GM21619 (cell line): ENCODE results near the gene DES.
A peak's percentile ranks its signal among the peaks of the same experiment; 100 is the strongest.
"Not testable (repeated sequence)": the region's sequence is repeated elsewhere in the genome, so short reads cannot be mapped to it uniquely, and the experiment has no call there.

Experiments
- ATAC-seq: cut with Tn5 transposase; IDR thresholded peaks from one replicate; pipeline ENCODE4 v1.9.1; 2021; ENCODE audit not compliant: unreplicated experiment

Gene DES

DNA sequence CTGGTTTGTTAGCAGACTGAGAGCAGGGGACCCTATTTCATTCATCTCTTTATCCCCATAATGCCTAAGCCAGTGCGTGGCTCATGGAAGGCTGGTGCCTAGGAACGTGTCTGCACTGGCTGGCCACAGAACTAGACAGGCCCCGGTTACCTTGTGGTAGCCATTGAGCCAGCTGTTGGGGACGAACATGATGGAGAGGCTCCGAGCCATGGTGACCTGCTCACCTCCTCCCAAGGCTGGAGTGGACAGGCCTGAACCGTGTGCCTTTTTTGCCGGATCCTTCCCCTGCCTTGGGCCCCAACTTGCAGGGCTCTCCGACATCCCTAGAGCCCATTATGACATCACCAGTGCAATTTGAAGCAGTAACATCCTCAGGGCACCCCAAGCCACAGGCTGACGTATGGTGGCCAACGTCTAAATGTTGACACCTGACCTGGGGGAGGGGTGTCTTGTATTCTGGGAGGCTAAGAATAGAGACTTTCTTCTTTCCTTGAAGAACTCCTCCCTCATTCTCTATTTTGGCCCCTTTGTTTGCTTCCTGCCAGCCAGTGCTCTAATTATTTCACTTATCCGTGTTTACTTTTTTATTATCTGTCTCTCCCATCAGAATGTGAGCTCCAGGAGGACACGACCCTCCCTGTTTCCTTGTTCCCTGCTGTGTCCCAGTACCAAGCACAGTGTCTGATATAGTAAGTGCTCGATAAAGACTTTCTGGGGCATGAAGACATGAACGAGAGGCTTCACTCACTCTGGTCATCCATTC, 18.3 kb upstream of the DES start:
- ATAC-seq = no peak

DNA sequence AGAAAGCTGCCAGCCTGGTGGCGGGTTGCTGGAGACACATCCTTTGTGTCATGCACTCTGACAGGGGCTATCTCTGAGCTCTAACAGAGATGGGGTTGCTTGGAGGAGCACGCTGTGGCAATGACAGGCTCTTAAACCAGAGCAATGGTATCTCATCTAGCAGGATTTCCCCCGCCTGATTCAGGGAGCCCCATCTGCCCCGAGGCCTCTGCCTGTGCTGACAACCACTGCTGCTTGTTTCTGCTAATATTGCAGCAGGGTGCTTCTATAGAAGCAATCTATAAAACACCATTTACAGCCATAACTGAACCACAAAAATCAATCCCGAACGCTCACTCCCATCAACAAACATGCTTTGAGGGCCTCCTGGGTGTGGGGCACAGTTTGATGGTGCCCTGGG, 17.6 kb upstream of the DES start:
- ATAC-seq = no peak

DNA sequence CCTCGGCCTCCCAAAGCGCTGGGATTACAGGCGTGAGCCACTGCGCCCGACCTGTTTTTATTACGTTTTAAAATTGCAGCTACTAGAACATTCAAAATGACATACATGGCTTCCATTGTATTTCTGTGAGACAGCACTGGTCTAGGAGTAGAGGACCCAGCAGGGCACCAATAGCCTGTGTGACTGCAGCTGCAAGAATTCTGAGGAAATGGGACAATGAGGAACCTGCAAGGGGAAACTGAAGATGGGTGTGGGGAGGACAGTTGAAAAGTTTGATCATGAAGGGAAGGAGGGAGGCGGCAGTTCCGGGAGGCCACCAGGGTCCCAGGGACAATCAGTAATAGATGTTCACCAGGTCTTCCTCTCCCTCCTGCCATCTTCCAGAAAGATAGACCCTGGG, 16.6 kb upstream of the DES start:
- ATAC-seq = no peak

DNA sequence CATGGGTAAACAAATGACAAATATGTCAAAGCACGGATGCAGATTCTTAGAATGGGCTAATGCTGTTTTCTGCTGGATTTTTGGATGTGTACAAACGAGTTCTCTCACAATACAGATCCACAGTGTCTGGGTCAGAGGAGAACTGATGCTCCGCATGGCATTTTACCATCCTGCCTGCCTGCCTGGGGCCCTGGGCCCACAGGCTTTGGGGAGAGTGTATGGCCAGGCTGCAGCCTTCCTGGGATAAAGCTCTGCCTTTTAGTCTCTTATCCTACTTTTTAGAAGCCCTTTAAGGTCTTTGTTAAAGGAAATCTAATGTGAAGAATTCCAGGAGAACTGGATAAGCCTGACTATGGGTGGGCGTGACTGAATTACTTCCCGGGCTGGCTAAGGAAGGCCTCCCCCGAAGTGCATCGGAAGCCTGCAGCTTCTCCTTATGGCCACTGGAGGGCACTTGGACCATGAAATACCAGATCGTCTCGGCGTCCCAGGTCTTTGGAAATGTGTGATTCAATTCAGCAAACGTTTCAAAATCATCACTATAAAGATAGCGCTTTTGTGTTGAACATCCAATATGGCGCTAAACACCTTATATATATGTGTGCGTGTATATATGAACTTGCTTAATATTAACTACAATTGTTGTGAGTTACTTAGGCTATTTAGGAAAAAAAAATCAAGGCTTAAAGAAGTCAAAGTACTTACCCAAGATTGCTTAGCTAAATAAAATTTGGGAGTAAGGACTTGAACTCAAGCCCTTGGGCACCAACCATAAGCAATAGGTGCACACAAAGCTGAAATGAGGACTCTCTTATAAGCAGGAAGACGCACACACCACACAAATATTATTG, 15.3 kb upstream of the DES start:
- ATAC-seq = peak; percentile 79

DNA sequence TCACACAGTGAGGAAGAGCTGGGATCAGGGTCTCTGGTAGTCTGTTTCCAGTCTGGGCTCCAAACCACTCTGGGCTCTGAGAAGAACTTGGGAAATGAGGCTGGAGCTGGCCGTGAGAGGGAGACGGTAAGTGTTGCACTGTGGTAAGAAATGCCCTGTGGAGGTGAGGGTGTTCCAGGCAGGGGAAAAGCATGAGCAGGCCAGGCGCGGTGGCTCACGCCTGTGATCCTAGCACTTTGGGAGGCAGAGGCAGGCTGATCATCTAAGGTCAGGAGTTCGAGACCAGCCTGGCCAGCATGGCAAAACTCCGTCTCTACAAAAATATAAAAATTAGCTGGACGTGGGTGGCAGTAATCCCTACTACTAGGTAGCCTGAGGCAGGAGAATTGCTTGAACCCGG, 14.3 kb upstream of the DES start:
- ATAC-seq = no peak

DNA sequence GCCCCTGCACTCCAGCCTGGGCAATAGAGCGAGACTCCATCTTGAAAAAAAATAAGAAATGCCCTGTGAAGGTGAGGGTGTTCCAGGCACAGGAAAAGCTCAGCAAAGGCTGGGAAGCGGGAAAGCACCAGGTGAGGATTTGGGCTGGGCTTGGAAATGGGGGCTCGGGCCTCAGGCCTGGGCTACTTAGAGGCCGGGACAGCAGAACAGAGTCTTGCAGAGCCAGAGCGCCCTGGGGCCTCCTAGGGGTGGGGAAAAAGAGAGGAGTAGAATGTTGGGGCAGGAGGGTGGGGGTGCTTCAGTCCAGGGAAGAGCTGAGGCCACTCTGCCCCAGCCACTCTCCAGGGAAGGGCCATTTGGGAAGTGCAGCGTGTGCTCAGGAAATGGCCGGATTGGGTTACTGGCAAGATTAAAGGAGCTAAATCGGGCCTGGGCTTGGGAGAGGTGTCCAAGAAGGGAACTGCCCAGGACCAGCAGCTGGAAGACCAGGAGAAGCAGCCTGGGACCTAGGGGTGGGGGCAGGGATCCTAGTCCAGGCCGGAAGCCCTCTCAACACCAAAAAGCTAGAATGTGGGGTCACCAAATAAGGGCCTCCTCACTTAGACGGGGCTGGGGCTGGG, 13.8 kb upstream of the DES start:
- no peak for ATAC-seq

DNA sequence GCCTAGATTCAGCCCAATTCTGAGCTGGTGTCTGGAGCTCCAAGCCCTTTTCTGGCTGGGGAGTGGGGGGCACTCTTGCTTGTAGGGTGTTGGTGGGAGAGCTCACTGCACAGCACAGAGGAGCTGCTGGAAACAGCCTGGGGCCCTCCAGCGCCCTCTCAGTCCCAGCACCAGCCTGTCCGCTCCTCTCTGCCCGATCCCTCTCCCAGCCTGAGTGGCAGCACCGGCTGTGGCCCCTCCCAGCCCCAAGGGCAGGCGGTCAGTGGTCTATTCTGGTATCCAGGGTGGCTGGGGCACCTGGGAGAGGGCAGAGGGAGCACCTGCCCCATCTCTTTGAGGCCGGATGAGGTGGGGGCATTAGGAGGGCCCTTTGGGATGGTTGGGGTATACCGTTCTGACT, 13.2 kb upstream of the DES start:
- no peak for ATAC-seq

DNA sequence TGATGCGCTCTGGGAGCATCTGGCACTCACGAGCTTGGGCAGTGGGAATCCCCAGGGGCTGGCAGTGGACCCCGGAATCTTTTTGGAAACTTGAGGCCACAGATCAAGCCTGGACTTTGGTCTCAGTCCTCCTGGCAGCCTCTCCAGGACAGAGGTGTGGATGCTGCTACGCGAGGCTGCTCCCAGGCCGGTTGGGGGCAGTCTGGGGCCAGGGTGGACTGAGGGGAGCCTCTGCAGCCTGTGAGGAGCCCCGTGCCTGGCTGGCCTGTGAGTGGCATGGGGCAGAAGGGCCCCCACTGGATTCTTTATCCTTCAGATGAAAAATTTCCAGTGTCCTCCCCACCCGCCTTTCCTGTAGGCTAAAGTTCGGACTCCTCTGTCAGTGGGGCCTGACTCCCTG, 12.7 kb upstream of the DES start:
- no peak for ATAC-seq

DNA sequence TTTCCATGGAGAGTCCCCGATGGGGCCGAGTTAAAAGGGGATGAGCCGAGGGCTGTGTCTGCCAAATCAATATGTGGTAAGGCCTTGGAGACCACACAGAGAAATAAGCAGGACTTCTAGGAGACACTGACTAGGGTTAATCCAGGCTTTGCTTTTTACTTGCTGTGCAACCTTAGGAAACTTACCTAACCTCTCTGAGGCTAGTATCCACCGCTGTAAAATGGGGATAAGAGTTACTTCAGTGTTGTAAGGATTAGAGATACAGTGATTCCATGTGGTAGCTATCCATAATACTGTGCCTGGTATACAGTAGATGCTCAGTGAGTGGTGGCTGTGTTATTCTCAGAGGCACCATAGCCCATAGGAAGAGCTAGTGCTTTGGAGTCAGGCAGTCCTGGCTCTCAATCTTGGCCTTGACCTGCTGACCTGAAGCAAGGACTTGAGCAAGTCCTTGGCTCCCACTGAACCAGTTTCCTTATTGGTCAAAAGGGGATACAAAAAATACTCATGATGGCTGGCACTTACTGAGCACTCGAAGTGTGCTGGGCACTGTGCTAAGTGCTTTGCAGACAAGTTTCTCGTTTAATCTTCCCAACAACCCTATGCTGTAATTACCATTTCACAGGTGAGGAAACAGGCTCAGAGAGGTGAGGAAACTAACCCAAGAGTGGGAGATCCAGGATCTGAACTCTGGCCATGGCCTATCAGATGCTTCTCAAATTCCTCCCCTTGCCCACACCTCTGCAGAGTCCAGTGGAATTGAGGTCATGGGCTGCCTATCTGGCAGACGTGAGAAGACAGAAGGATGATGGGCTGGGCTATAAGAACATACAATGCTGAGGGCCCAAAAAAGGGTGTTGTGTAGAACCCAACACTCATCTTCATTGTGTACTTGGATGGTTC, 12.0 kb upstream of the DES start:
- no peak for ATAC-seq

DNA sequence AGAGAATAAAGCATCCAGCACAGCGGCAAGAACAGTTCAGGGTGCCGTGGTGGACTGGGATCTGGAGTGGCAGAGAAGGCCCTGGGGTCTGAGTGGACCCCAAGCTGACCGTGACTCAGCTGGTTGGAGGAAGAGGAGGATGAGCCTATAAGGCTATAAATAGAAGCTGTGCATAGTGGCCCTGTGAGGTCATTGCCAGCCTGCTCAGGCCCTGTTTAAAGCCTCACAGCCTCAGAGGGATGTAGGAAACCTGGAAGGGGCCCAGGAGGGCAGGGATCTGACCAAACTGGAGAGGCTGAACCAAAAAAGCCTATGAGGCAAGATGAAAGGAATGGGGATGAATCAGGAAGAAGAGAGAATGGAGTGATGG, 11.3 kb upstream of the DES start:
- no peak for ATAC-seq

DNA sequence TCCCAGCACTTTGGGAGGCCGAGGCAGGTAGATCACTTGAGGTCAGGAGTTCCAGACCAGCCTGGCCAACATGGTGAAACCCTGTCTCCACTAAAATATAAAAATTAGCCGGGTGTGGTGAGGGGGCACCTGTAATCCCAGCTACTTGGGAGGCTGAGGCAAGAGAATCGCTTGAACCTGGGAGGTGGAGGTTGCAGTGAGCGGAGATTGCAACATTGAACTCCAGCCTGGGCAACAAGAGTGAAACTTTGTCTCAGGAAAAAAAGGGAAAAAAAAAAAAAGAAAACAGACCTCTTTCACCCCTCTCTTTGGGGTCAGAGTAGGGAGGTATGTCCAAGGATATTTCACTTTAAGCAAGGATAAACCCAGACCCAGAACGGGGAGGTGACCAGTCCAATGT, 10.8 kb upstream of the DES start:
- ATAC-seq = not testable (repeated sequence)

DNA sequence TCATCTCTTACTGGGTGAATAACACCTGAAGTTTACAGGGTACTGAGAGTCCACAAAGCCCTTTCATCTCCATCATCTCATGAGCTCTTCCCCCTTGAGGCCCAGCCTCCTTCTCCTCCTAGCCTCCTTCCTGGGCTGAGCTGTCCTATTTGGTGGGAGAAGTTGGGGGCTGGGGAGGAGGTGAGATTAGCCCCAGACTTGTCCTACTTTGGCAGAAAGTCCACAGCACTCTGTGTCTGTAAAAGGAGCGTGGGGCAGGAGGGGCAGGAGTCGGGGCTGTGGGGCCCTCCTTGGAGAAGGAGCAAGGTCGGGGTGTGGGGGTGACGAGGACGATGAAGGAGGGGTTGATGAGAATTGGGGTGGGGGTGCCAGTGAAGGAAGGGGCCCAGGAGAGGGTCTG, 10.0 kb upstream of the DES start:
- ATAC-seq = no peak

DNA sequence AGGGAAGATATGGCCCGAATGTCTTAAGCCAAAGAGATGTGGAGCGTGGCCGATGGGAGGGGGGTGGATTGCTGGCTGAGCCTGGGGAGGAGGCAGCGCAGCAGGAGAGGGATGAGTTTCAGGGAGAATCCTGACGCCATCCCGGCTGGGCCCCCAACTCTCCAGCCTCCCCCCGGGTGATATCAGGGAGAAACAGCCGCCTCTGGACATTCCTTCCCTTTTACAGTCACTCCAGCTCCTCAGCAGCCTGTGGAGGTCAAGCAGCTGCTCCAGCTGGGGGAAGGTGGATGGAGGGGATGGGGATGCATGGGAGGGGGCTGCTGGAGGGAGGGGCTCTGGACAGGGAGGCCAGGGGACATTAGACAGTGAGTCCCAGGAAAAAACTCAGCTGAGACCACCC, 9.5 kb upstream of the DES start:
- ATAC-seq = no peak

DNA sequence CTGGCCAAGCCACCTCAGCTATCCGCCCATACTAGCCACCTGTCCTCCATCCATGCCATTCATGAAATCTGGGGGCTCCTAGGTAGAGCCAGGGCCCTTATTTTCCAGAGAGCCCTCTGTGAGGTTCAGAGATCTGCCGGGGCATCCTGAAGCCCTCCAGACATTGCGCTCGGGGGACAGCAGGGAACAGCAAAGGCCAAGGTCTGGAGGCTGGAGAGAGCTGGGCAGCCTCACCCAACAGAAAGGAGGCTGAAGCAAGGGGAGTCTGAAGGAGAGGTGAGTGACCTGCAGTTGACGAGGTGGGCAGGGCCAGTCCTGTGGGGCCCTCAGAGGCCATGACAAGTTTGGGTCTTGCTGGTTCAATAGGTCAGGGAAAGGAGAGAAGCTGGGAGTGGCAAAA, 8.6 kb upstream of the DES start:
- ATAC-seq = no peak

DNA sequence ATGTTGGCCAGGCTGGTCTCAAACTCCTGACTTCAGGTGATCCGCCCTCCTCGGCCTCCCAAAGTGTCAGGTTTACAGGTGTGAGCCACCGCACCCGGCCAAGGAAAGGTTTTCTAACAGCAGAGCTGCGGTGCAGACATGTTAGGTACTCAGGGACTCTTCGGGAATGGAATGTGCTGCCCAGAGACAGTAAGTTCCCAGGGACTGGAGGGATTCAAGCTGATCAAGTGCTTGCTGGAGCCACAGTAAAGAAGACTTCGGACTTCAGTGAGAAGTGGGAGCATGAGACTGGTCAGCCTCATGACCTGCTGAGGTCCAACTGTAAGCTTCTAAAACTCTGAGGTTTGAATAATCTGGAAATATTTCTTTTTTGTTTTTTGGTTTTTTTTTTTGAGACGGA, 7.8 kb upstream of the DES start:
- no peak for ATAC-seq

DNA sequence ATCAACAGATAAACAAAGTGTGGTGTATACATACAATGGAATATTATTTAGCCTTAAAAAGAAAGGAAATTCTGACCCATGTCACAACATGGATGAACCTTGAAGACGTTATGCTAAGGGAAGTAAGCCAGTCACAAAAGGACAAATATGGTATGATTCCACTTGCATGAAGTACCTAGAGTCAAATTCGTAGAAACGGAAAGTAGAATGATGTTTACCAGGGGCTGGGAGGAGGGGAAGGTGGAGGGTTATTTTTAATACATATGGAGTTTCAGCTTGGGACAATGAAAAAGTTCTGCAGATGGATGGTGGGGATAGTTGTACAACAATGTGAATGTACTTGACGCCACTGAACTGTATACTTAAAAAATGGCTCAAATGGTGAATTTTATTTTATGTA, 3.3 kb upstream of the DES start:
- no peak for ATAC-seq

DNA sequence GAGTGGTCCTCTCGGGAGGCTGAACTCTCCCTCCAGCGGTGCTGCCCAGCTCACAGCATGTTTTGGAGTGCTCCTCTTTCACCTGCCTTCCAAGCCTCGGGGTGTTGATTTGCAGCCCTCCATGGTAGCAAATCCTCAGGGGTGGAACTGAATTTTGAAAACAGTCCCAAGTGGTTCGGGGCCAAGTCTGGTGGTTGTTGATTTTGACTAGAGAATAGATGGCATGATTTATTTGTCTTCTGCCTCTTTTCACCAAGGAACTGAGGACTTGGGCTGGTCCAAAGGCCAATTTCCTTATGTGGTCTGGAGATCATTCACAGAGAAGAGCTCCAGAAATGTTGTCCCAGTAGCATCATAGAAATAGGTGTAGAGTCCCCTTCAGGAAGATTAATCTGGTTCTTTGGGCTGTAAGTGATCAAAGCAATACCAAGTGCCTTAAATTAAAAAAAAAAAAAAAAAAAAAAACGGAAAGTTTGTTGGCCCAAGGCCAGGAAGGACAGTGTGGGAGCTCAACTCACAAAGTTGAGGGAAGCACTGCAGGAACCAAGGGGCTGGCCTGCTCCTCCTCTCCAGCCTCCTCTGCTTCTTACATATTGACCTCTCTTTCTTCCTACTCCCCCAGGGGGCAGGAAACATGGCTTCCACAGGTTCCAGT, 2.5 kb upstream of the DES start:
- no peak for ATAC-seq

DNA sequence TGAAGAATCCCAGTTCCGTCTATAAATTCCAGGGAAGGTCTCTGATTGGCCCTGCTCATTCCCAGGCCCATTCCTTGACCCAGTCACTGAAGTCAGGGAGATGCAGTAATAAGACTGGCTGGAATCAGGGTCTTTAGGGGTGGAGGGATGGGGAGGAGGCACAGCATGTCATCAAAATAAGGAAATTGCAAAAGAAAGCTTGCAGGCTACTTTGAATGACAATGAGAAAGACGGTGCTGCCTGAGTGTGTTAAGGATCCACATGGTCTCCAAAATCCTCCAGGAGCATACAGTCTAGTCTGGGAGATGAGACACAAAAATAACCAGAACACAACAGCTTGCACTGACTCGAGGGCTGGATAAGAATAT, 2.0 kb upstream of the DES start:
- no peak for ATAC-seq

DNA sequence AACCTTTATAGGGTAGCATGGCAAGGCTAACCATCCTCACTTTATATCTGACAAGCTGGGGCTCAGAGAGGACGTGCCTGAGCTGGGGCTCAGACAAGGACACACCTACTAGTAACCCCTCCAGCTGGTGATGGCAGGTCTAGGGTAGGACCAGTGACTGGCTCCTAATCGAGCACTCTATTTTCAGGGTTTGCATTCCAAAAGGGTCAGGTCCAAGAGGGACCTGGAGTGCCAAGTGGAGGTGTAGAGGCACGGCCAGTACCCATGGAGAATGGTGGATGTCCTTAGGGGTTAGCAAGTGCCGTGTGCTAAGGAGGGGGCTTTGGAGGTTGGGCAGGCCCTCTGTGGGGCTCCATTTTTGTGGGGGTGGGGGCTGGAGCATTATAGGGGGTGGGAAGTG, 1.2 kb upstream of the DES start:
- no peak for ATAC-seq

DNA sequence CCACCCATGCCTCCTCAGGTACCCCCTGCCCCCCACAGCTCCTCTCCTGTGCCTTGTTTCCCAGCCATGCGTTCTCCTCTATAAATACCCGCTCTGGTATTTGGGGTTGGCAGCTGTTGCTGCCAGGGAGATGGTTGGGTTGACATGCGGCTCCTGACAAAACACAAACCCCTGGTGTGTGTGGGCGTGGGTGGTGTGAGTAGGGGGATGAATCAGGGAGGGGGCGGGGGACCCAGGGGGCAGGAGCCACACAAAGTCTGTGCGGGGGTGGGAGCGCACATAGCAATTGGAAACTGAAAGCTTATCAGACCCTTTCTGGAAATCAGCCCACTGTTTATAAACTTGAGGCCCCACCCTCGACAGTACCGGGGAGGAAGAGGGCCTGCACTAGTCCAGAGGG, 803 bp upstream of the DES start:
- no peak for ATAC-seq

DNA sequence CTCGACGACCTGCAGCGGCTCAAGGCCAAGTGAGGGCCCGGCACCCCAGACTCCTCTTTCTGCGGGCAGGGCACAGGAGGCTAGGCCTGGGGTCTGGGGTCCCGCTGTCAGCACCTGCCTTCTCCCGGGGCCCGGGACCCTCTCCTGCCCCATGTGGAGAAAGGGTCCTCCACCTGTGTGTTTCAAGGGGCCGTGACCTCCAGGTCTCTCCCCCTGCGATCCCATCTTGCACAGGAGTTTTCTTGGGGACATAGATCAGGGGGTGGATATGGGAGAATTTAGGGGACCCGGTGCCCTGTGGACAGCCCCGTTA, 791 bp downstream of the DES start:
- ATAC-seq = no peak
